ENCODE results near the gene HOMEZ.
A peak's percentile ranks its signal among the peaks of the same experiment; 100 is the strongest.
"Not testable (repeated sequence)": the region's sequence is repeated elsewhere in the genome, so short reads cannot be mapped to it uniquely, and the experiment has no call there.

Gene HOMEZ

DNA sequence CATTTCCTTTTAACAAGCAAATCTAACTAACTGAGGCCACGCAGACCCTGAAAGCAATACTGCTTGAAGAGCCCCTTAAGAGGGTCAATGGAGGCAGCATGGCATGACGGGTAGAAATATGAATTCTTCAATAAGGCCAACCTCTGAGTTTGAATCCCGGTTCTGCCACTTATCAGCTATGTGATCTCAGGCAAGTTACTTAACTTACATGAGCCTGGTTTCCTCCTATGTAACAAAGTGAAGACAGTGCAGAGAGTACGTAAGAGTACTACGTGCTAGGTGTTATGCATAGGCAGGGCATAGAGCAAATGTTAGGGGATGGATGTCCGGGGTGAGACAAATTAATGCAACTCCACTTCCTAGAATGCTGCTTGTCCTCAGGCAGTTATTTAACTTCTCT lies 4.7 kb downstream of the HOMEZ start:
- no peak for DNase-seq (ENCODE audit: low read depth)

DNA sequence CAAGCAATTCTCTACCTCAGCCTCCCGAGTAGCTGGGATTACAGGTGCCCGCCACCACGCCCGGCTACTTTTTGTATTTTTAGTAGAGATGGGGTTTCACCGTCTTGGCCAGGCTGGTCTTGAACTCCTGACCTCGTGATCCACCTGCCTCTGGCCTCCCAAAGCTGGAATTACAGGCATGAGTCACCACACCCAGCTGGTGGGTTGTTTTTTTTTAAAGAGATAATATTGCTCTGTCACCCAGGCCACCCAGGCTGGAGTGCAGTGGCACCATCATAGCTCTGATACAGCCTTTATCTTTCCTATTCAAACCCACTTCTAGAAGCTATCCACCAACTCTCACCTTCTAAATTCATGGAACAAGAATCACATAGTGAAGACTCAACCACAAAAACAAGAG lies 8.0 kb downstream of the HOMEZ start:
- not testable (repeated sequence) for DNase-seq (ENCODE audit: low read depth)

DNA sequence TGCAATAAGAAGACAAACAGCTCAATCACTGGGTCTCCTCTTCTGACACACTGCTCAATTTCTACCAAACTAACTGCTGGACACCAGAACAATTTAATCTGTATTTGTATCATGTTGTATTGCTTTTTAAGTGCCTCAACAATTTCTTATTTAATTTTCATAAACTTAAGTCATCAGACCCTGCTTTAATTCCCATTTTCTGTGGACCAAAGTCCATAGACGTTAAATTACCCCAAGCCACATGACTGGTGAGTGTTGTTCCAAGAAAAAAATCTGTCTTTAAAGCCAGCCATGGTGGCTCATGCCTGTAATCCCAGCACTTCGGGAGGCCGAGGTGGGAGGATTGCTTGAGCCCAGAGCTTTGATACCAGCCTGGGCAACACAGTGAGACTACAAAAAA lies 8.7 kb downstream of the HOMEZ start:
- DNase-seq (ENCODE audit: low read depth): no peak

DNA sequence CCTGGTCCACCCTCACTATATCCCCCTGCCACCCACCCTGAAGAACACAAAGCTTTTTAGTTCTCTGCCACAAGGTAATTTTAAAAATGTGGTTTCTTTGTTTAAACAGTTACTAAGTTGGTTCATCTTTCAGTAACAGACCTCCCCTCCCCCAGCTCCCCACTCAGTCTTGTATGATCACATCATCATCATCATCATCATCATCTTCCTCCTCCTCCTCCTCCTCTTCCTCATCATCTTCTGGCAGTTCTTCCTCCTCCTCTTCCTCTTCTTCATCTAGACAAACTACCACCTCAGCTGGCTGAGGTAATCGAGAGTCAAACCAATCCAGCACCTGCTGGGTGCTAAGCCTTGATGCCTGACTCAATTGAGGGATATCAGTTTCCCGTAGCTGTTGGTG lies 10.5 kb downstream of the HOMEZ start:
- DNase-seq (ENCODE audit: low read depth): no peak

DNA sequence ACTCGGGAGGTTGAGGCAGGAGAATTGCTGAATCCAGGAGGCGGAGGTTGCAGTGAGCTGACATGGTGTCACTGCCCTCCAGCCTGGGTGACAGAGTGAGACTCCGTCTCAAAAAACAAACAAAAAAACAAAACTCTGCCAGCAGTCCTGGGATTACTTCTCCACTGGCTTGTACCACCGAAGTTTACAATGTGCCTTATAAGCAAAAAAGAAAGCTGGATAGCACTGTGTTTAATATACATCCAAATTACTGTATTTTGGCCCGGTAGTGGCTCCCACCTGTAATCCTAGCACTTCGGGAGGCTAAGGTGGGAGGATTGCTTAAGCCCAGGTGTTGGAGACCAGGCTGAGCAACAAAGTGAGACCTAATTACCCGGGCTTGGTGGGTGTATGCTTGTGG lies 16.7 kb downstream of the HOMEZ start:
- DNase-seq (ENCODE audit: low read depth): no peak

DNA sequence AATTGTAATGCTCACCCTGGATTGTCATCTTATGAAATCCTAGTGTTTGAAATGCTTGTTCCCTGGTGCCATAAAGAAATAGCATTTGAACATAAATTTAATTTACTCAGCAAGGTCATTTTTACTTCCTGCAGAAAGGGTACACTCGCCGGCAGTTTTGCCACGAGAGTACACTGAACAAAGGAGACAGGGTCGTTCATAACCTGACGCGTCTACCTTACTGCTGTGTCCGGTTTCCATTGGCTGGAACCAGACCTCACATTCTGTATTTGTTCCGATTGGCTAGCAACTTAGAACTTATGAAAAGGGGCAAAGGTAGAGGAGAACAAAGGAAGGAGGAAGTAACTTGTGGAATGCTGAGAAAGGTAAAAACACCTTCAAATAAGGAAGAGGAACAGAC lies 25.1 kb downstream of the HOMEZ start:
- not testable (repeated sequence) for DNase-seq (ENCODE audit: low read depth)

DNA sequence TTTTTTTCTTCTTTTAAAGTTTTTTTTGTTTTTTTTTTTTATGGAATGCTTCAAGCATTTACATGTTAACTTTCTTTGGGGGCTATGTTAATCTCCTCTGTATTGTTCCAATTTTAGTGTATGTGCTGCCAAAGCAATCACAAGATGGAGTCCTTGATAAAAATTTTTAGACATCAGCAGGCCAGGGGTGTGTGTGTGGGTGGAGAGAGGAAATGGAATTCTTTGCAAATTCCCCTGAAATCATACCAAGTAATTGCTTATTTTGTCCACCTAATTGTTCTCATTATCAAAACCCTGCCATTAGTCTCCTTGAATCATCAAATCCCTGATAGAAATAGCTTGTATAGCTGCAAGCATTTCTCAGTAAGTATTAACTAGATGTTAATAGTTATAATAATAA lies 26.5 kb downstream of the HOMEZ start:
- no peak for DNase-seq (ENCODE audit: low read depth)

DNA sequence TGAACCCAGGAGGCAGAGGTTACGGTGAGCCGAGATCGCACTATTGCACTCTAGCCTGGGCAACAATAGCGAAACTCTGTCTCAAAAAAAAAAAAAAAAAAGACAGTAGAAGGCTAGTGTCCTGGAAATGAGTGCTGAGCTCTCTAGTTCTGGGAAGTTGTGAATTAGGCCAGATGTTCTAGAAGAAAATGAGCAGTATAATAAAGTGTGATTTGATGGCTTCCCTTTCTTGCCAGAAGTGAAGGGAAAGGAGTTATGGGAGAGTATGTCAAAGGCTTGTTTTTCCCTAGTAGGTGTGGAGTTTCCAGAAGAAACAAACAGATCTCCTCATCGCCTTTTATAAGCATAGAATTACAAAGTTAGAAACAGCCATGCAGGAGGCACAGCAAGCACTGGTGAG lies 27.7 kb downstream of the HOMEZ start:
- DNase-seq (ENCODE audit: low read depth): no peak

DNA sequence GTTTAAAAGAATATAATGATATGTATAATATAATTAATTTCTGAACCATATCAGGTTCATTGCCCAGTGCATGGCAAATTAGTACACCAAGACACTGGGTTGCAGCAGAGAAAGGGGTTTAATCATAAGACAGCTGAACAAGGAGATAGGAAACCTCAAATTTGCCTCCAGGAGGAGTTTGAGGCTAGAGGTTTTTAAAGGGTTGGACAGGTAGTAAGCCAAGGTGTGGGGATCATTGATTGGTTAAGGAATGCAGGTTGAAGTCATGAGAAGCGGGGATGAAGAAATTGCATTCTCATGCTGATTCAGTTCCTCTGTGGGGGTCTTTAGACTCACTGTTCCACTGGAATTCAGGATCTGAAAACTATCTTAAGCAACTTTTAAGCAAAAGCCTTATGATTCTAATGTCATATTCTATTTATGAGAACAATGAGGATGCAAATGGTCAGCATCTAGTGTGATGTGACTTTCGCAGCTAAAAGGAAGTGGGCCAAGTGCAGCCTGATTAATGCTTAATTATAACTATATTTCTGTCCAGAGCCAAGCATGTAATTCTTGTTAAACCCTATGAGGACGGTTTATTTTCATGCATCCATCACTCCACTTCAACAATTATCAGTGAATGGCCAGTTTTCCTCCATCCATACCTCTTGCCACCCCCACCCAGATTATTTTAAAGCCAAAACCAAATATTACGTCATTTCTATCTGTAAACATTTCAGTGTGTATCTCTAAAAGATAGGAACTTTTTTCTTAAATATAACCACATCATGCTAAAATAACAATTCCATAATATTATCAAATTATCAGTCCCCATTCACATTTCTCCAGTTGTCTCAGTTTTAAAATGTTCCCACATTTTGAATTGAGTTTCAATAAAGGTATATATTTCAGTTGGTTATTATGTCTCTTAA lies 33.3 kb downstream of the HOMEZ start:
- no peak for DNase-seq (ENCODE audit: low read depth)

DNA sequence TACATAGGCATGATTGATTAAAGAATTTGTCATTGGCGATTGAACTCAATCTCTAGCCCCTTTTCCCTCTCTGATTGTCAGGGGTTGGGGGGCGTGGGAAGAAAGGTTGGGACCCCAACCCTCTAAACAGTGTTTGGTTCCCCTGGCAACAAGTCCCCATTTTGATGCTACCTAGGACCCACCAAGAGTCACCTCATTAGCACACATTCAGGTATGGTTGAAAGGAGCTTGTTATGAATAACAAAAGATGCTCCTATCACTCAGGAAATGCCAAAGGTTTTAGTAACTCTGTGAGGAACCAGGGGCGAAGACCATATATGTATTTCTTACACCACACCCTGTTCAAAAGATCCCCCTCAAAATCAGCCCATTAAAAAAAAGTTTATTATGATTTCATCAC lies 33.9 kb downstream of the HOMEZ start:
- no peak for DNase-seq (ENCODE audit: low read depth)

DNA sequence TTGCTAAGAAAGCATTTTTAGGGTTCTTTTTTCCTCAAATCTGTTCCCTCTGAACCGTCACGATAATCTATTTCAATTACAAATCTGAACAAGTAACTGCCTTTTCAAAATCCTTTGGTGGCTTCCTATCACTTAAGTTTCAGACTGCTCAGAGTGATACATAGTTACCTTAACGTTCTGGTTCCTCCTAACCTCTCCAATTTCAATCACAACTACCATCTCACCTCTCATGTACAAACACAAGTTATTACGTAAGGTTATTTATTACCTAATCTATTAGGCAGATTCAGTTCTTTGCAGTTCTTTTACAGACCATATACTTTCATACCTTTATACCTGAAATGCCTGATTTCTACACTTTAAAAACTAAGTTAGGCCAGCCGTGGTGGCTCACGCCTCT lies 36.1 kb downstream of the HOMEZ start:
- DNase-seq (ENCODE audit: low read depth): no peak

DNA sequence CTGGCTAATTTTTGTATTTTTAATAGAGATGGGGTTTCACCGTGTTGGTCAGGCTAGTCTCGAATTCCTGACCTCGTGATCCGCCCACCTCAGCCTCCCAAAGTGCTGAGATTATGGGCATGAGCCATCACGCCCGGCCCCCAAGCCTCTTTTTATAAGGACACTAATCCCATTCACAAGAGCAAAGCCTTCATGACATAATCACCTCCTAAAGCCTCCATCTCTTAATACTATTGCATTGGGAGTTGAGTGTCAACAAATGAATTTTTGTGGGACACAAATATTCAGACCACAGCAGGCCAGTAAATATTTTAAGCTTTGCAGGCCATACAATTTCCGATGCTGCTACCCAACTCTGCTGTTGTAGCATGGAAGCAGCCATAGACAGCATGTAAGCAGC lies 37.3 kb downstream of the HOMEZ start:
- no peak for DNase-seq (ENCODE audit: low read depth)

DNA sequence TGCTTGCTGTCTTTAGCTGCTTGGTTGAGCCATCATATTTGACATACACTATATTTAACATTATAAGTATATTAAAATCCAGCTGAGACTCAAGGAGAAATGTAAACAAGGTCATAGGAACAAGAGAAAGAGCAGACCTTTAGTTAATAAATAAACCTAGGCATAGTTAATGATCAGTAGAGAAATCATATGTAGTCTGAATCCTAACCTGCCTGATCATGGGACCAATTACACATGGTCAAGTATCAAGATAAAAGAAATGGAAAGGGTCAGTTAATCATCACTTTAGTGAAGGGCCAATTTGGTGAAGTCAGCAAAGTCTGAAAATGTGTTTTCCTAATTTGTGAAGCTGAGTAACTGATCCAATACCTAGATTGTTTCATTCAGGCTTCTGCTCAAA lies 40.6 kb downstream of the HOMEZ start:
- DNase-seq (ENCODE audit: low read depth): no peak

DNA sequence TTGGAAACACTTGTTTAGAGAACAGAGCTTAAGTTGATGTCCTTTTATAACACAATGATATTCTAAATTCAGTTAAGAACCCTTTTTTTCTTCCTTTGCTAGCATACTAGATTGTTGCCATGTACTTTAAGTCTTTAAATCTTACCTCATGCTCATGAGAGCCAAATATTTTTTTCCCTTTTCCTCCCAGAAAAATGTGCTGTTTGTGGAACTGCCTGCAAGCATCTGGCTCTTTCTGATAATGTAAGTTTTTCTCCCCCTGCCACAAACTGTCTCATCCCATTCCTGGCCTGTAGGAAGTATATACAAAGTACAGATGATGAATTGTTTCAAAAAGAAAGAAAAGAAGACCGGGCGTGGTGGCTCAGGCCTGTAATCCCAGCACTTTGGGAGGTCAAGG lies 42.9 kb downstream of the HOMEZ start:
- DNase-seq (ENCODE audit: low read depth): no peak

DNA sequence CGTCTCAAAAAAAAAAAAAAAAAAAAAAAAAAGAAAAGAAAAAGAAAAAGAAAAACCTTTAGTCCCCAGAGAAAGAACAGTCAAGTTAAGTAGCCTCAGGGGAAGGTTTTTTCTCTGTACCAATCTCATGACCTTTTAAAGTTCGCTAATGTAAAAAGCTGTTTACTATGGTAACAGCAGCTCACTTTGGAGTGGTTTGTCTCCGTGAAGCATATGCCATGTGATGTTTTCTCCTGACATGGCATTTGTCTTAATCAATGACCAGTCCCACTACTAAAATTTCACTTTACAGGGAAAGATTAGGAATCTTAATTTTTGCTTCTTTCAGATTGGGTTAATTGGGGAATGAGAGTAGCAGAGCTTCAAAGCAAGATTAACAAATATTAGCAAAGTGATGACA lies 43.9 kb downstream of the HOMEZ start:
- no peak for DNase-seq (ENCODE audit: low read depth)

DNA sequence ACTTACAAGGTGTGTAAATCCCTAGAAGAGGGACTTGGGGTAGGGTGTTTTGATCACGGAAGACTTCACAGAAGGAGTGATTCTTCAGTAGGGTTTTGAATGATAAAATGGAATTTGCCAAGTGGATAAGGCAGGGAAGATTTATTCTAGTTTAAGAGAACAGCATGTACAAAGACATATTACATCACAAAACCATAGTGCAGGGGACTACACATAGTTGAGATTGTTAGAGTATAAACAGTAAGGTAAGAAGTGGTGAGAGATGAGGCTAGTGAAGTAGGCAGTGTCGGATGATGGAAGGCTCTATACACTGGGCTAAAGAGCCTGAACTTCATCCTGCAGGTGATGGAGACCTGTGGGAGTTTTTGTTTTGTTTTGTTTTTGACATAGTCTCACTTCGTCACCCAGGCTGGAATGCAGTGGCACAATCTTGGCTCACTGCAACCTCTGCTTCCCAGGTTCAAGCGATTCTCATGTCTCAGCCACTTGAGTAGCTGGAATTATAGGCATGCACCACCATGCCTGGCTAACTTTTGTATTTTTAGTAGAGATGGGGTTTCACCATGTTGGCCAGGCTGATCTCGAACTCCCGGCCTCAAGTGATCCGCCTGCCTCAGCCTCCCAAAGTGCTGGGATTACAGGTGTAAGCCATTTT lies 44.7 kb downstream of the HOMEZ start:
- not testable (repeated sequence) for DNase-seq (ENCODE audit: low read depth)

DNA sequence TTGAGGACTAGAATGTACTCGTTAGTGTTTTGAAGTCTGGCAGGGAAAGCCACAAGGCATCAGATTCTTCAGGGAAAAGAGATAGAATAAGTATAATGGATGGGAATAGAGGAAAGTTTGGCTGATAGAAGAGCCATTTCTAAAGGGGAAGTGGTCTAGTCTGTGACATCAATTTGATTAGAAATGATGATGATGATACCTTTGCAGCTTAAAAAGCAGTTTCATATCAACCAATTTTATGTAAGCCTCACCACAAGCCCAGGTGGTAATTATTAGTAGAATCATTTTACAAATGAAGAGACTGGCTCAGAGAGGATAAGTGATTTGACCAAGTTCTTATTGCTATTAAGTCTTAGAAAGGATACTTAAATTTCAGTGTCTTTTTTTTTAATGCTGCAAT lies 45.3 kb downstream of the HOMEZ start:
- DNase-seq (ENCODE audit: low read depth): no peak

DNA sequence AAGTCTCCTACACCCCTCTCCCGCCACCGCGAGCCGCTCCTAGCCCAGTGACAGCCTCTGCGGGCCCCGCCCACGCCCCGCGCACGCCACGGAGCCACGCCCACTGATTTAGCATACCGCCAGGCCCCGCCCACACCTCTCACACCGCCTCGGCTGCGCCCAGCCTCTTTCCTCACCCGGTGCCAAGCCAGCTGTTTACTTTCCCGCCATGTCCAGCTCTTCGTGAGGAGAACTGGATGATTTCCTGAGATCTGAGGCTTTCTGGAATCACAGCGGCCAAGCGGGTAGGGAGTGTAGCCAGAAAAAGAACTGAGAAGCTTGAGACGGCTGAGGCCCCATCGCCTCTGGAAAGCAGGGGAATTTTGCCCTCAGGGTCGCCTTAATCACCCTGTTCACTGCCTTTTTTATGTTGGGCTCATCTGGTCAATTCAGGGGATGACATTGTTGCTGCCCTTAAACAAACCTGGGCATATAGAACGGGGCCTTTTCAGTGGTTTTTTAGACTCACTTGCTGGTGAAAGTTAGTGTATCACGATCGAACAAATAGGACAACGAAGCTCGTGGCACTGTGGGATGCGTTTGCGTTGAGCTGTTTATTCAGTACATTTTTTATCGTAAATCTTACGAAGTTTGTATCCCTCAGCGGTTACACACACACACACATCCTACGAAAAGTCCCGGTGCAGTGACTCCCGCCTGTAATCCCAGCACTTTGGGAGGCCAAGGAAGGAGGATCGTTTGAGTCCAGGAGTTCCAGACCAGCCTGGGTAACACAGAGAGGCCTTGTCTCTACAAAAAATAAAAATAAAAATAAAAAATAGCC lies 47.9 kb downstream of the HOMEZ start, which contains the start of gene RNF212B:
TSS of gene RNF212B (plus strand) at position 165 of the 823 bp plus-strand sequence. CDS start 2,410 bp downstream, outside the sequence.
- DNase-seq (ENCODE audit: low read depth): peak; percentile 61

DNA sequence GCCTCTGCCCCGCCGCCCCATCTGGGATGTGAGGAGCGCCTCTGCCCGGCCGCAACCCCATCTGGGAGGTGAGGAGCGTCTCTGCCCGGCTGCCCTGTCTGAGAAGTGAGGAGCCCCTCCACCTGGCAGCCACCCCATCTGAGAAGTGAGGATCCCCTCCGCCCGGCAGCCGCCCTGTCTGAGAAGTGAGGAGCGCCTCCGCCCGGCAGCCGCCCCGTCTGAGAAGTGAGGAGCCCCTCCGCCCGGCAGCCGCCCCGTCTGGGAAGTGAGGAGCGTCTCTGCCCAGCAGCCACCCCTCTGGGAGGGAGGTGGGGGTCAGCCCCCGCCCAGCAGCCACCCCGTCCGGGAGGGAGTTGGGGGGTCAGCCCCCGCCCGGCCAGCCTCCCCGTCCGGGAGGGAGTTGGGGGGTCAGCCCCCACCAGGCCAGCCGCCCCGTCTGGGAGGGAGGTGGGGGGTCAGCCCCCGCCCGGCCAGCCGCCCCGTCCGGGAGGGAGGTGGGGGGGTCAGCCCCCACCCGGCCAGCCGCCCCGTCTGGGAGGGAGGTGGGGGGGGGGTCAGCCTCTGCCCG lies 53.6 kb downstream of the HOMEZ start:
- DNase-seq (ENCODE audit: low read depth): not testable (repeated sequence)

DNA sequence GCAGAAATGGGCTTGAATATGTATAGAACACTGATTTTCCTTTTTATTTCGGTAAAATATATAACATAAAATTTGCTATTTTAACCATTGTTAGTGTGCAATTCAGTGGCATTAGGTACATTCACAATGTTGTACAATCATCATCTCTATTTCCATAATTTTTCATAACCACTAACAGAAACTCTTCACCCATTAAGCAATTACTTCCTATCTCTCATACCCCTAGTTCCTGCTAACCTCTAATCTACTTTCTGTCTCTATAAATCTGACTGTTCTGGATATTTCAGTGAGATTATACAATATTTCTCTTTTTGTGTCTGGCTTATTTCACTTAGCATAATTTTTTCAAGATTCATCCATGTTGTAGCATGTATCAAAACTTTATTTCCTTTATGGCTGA lies 57.1 kb downstream of the HOMEZ start:
- DNase-seq (ENCODE audit: low read depth): no peak

DNA sequence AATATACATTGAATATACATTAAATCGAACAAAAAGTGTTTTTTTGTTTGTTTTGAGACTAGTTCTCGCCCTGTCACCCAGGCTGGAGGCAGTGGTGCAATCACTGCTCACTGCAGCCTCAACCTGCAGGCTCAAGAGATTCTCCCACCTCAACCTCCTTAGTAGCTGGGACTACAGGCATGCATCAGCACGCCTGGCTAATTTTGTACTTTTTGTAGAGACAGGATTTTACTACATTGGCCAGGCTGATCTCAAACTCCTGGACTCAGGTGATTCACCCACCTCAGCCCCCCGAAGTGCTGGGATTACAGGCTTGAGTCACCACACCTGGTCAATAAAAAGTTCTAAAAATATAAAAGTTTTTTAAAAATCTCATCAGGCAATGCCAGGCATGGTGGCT lies 58.4 kb downstream of the HOMEZ start:
- DNase-seq (ENCODE audit: low read depth): no peak

DNA sequence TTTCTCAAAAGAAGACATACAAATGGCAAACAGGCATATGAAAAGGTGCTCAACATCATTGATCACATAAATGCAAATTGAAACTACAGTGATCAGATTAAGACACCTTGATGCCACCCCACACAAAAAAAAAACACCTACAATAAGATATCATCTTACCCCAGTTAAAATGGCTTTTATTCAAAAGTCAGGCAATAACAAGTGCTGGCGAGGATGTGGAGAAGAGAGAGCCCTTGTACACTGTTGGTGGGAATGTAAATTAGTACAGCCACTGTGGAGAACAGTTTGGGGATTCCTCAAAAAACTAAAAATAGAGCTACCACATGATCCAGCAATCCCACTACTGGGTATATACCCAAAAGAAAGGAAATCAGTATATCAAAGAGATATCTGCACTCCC lies 61.0 kb downstream of the HOMEZ start:
- DNase-seq (ENCODE audit: low read depth): not testable (repeated sequence)
